ENCODE data around the gene TBC1D10A.

TBC1D10A gene

GRCh38 chr22:30283342-30283741 lies 43.4 kb downstream of the TBC1D10A start:
- Histone ChIP-seq H3K9me3 (ENCODE audit: insufficient read depth, low read depth, low read length) (no peaks in the 10 kb centered on the region), H3K4me1 (ENCODE audit: insufficient read depth, low read length, poor library complexity, severe bottlenecking) (peaks cover 23% of the 10 kb centered on the region), H2AFZ (ENCODE audit: low read length) (no peak overlapping the region), H3K79me2 (ENCODE audit: insufficient read depth, low read length) (peaks cover 3% of the 10 kb centered on the region; the same call in 1 of the 2 replicates), H3K4me3 (ENCODE audit: low read length, poor library complexity, severe bottlenecking) (peak overlapping the region; percentile 35), H3K9me2 (replicated peaks; ENCODE audit: low read depth, low read length) (no peaks in the 10 kb centered on the region), H3K4me2 (ENCODE audit: low read depth, low read length, poor library complexity, severe bottlenecking) (peak overlapping the region; percentile 55), H3F3A (ENCODE audit: low read depth) (no peaks in the 10 kb centered on the region), H3K36me3 (ENCODE audit: insufficient read depth, low read length) (no peaks in the 10 kb centered on the region), H4K20me1 (ENCODE audit: insufficient read depth, low read length, poor library complexity, severe bottlenecking) (no peaks in the 10 kb centered on the region), H3K9ac (ENCODE audit: low read depth, low read length, poor library complexity, severe bottlenecking) (peak overlapping the region; percentile 74), H3K27me3 (ENCODE audit: insufficient read depth, low read length, poor library complexity, severe bottlenecking) (no peaks in the 10 kb centered on the region)
- TF ChIP-seq EZH2phosphoT487 (IDR thresholded peaks at IDR 0.05; ENCODE audit: borderline replicate concordance) = no peak
- TF ChIP-seq, protein P1, sequence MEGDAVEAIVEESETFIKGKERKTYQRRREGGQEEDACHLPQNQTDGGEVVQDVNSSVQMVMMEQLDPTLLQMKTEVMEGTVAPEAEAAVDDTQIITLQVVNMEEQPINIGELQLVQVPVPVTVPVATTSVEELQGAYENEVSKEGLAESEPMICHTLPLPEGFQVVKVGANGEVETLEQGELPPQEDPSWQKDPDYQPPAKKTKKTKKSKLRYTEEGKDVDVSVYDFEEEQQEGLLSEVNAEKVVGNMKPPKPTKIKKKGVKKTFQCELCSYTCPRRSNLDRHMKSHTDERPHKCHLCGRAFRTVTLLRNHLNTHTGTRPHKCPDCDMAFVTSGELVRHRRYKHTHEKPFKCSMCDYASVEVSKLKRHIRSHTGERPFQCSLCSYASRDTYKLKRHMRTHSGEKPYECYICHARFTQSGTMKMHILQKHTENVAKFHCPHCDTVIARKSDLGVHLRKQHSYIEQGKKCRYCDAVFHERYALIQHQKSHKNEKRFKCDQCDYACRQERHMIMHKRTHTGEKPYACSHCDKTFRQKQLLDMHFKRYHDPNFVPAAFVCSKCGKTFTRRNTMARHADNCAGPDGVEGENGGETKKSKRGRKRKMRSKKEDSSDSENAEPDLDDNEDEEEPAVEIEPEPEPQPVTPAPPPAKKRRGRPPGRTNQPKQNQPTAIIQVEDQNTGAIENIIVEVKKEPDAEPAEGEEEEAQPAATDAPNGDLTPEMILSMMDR (conservative IDR thresholded peaks at IDR 0.05; ENCODE audit: low read length) = no peak

DNA sequence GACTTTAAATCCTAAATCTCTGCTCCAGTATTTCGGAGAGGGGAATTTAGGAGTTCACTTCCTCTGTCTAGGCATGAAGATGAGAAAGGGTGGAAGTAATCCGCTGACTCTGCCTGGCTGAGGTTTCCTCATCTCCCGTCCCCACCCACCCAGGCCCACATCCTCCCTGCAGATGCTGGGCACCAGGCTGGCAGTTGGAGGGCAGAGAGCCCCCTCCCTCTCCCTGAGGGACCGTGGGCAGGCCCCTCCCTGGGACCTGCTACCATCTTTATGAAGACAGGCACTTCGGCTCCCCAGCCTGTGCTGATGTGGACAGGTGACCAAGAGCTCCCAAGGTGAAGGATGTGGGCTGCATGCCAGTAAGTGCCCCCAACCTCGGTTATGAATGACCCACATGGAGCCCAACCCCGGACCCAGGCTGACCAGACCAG lies 44.1 kb downstream of the TBC1D10A start:
- peak overlapping the region; percentile 55 for H3K4me2 ChIP-seq (ENCODE audit: low read depth, low read length, poor library complexity, severe bottlenecking)

GRCh38 chr22:30280505-30280904 lies 46.2 kb downstream of the TBC1D10A start:
- Histone ChIP-seq H3K4me1 (ENCODE audit: insufficient read depth, low read length, poor library complexity, severe bottlenecking) (peaks cover 33% of the 10 kb centered on the region), H3K4me2 (ENCODE audit: low read depth, low read length, poor library complexity, severe bottlenecking) (no peak overlapping the region), H3K79me2 (ENCODE audit: insufficient read depth, low read length) (no peaks in the 10 kb centered on the region), H3F3A (ENCODE audit: low read depth) (no peaks in the 10 kb centered on the region), H4K20me1 (ENCODE audit: insufficient read depth, low read length, poor library complexity, severe bottlenecking) (no peaks in the 10 kb centered on the region), H3K36me3 (ENCODE audit: insufficient read depth, low read length) (no peaks in the 10 kb centered on the region), H3K9me2 (replicated peaks; ENCODE audit: low read depth, low read length) (no peaks in the 10 kb centered on the region), H3K4me3 (ENCODE audit: low read length, poor library complexity, severe bottlenecking) (no peak overlapping the region), H3K9ac (ENCODE audit: low read depth, low read length, poor library complexity, severe bottlenecking) (no peak overlapping the region), H3K9me3 (ENCODE audit: insufficient read depth, low read depth, low read length) (no peaks in the 10 kb centered on the region), H2AFZ (ENCODE audit: low read length) (no peak overlapping the region), H3K27me3 (ENCODE audit: insufficient read depth, low read length, poor library complexity, severe bottlenecking) (no peaks in the 10 kb centered on the region)
- TF ChIP-seq, protein P1 (conservative IDR thresholded peaks at IDR 0.05; ENCODE audit: low read length) = no peak
- no peak for TF ChIP-seq EZH2phosphoT487 (IDR thresholded peaks at IDR 0.05; ENCODE audit: borderline replicate concordance)

More for the DNA sequence above, 44.1 kb downstream of the TBC1D10A start:
- Histone ChIP-seq H3K4me3 (ENCODE audit: low read length, poor library complexity, severe bottlenecking) (peak overlapping the region; percentile 35), H3K9me2 (replicated peaks; ENCODE audit: low read depth, low read length) (no peaks in the 10 kb centered on the region), H3F3A (ENCODE audit: low read depth) (no peaks in the 10 kb centered on the region), H3K79me2 (ENCODE audit: insufficient read depth, low read length) (no peaks in the 10 kb centered on the region), H3K36me3 (ENCODE audit: insufficient read depth, low read length) (no peaks in the 10 kb centered on the region), H3K9me3 (ENCODE audit: insufficient read depth, low read depth, low read length) (no peaks in the 10 kb centered on the region), H4K20me1 (ENCODE audit: insufficient read depth, low read length, poor library complexity, severe bottlenecking) (no peaks in the 10 kb centered on the region), H3K4me1 (ENCODE audit: insufficient read depth, low read length, poor library complexity, severe bottlenecking) (peaks cover 24% of the 10 kb centered on the region), H2AFZ (ENCODE audit: low read length) (no peak overlapping the region), H3K27me3 (ENCODE audit: insufficient read depth, low read length, poor library complexity, severe bottlenecking) (no peaks in the 10 kb centered on the region), H3K9ac (ENCODE audit: low read depth, low read length, poor library complexity, severe bottlenecking) (peak overlapping the region; percentile 74)
- no peak for TF ChIP-seq EZH2phosphoT487 (IDR thresholded peaks at IDR 0.05; ENCODE audit: borderline replicate concordance)

GRCh38 chr22:30279932-30280331 lies 46.8 kb downstream of the TBC1D10A start:
- no peaks in the 10 kb centered on the region for H3K9me3 ChIP-seq (ENCODE audit: insufficient read depth, low read depth, low read length)
- peaks cover 33% of the 10 kb centered on the region for H3K4me1 ChIP-seq (ENCODE audit: insufficient read depth, low read length, poor library complexity, severe bottlenecking)
- H4K20me1 ChIP-seq (ENCODE audit: insufficient read depth, low read length, poor library complexity, severe bottlenecking) = no peaks in the 10 kb centered on the region
- no peak overlapping the region for H3K9ac ChIP-seq (ENCODE audit: low read depth, low read length, poor library complexity, severe bottlenecking)
- H3K4me3 ChIP-seq (ENCODE audit: low read length, poor library complexity, severe bottlenecking) = no peak overlapping the region
- H3K9me2 ChIP-seq (replicated peaks; ENCODE audit: low read depth, low read length) = no peaks in the 10 kb centered on the region
- H3K79me2 ChIP-seq (ENCODE audit: insufficient read depth, low read length) = no peaks in the 10 kb centered on the region
- H3K27me3 ChIP-seq (ENCODE audit: insufficient read depth, low read length, poor library complexity, severe bottlenecking) = no peaks in the 10 kb centered on the region
- no peak for TF ChIP-seq EZH2phosphoT487 (IDR thresholded peaks at IDR 0.05; ENCODE audit: borderline replicate concordance)
- TF ChIP-seq, protein P1 (conservative IDR thresholded peaks at IDR 0.05; ENCODE audit: low read length) = no peak
- H3K36me3 ChIP-seq (ENCODE audit: insufficient read depth, low read length) = no peaks in the 10 kb centered on the region
- no peak overlapping the region for H3K4me2 ChIP-seq (ENCODE audit: low read depth, low read length, poor library complexity, severe bottlenecking)
- H3F3A ChIP-seq (ENCODE audit: low read depth) = no peaks in the 10 kb centered on the region
- no peak overlapping the region for H2AFZ ChIP-seq (ENCODE audit: low read length)
